ENCODE measurements around the gene SRPRA. TPM values are rescaled to one million over a fixed set of nuclear protein-coding genes. Genes with fewer than 3 reads are reported as not detected.
A peak's percentile ranks its signal among the peaks of the same experiment; 100 is the strongest.
"Not testable (repeated sequence)": the region's sequence is repeated elsewhere in the genome, so short reads cannot be mapped to it uniquely, and the experiment has no call there.

The SRPRA gene
- total RNA-seq, 4 donors from 2014 or later: 95.3 to 153 (median 125) TPM

DNA sequence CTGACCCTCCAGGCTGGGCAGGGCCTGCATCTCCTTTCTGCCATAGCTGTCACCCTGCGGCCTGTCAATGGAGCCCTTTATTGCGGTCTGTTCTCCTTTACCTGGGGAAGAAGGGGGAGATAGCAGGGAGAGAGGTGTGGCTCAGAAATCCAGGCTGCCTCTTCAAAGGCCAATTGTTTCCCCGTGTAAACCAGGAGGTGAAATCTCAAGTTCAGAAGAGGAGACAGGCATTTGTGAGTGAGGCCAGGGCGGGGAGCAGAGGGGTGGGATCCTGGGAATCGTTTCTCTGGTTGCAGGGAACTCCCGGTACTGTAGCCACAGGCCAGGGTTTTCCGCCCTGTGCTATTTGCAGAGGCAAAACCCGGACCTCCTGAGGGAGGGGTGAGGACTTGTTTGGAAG is 44.3 kb upstream of the SRPRA start:
- no peak for TF ChIP-seq POLR2A (IDR thresholded peaks at IDR 0.05)
- Histone ChIP-seq H3K27ac (no peak overlapping the region), H3K36me3 (no peaks in the 10 kb centered on the region), H3K4me1 (peaks cover 0 to 12% of the 10 kb centered on the region in 2 donors), H3K27me3 (no peaks in the 10 kb centered on the region), H3K4me3 (replicated peaks in 1 of 3) (no peak overlapping the region), H3K9me3 (no peaks in the 10 kb centered on the region)
- WGBS, 2 donors: 69 to 71% methylated on average over 8 of the region's 8 CpGs
- intact Hi-C loops (cut with DNase I): loop anchor here (5.0 kb wide), 1 partner anchor 164 kb away; no protein-coding TSS in a partner anchor
- DNase-seq: no peak

DNA sequence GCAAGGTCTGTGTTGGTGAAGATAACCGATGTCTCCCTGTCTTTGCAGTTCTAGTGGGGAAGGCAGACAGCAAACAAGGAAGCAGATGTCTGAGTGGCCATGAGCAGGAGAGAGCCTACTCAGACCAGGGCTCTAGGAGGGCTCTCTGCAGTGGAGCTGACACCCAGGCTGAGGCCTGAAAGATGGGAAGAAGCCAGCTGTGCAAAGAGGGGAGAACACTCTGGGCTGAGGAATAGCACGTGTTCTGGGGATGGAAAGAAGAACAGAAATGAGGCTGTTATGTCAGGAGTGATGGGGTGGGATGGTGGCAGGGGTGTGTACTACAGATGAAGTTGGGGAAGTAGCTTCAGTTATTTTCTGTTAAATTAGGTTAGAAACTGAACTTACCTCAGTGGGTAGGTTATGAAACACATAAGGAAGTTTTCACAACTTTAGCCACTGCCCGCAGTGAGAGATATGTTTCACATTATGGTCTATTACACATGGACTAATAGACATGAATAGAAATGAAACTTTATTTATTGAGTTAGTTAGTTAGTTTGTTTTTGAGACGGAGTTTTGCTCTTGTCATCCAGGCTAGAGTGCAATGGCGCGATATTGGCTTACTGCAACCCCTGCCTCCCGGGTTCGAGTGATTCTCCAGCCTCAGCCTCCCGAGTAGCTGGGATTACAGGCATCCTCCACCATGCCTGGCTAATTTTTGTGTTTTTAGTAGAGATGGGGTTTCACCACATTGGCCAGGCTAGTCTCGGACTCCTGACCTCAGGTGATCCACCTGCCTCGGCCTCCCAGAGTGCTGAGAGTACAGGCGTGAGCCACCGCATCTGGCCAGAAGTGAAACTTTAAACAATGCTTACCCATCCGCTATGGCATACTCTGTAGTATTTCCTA is 43.0 kb upstream of the SRPRA start:
- Histone ChIP-seq H3K9me3 (no peaks in the 10 kb centered on the region), H3K27ac (no peak overlapping the region), H3K4me1 (peaks cover 0 to 3% of the 10 kb centered on the region in 2 donors), H3K36me3 (no peaks in the 10 kb centered on the region), H3K27me3 (no peaks in the 10 kb centered on the region), H3K4me3 (replicated peaks in 1 of 3) (no peak overlapping the region)
- TF ChIP-seq POLR2A (IDR thresholded peaks at IDR 0.05): no peak
- TF ChIP-seq, protein P1, sequence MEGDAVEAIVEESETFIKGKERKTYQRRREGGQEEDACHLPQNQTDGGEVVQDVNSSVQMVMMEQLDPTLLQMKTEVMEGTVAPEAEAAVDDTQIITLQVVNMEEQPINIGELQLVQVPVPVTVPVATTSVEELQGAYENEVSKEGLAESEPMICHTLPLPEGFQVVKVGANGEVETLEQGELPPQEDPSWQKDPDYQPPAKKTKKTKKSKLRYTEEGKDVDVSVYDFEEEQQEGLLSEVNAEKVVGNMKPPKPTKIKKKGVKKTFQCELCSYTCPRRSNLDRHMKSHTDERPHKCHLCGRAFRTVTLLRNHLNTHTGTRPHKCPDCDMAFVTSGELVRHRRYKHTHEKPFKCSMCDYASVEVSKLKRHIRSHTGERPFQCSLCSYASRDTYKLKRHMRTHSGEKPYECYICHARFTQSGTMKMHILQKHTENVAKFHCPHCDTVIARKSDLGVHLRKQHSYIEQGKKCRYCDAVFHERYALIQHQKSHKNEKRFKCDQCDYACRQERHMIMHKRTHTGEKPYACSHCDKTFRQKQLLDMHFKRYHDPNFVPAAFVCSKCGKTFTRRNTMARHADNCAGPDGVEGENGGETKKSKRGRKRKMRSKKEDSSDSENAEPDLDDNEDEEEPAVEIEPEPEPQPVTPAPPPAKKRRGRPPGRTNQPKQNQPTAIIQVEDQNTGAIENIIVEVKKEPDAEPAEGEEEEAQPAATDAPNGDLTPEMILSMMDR (IDR thresholded peaks at IDR 0.05): no peak
- DNase-seq: no peak
- WGBS, 2 donors: 93% methylated on average over 14 of the region's 14 CpGs
- intact Hi-C loops (cut with DNase I): loop anchor here (5.0 kb wide), 1 partner anchor 166 kb away; no protein-coding TSS in a partner anchor

DNA sequence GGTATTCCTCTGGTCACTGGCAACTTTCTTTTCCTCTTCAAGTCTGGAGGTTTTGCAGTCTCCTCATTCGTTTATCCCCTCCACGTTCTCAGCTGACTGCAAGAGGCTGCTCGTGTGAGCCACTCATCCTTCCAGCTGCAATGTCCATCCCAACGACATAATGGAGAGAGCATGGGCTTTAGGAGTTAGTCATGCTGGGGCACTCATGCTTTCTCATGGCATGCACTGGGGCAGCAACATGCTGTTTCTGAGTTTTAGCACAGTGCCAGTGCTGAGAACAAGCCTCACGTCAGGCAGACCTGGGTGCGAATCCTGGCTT is 42.3 kb upstream of the SRPRA start:
- DNase-seq: no peak
- no peak overlapping the region for H3K27ac ChIP-seq
- H3K4me1 ChIP-seq: peaks cover 0 to 3% of the 10 kb centered on the region in 2 donors
- H3K4me3 ChIP-seq (replicated peaks in 1 of 3): no peak overlapping the region
- H3K36me3 ChIP-seq: no peaks in the 10 kb centered on the region
- WGBS, 2 donors: 79 to 86% methylated on average over 6 of the region's 6 CpGs
- TF ChIP-seq, protein P1 (IDR thresholded peaks at IDR 0.05): no peak
- TF ChIP-seq POLR2A (IDR thresholded peaks at IDR 0.05): no peak
- no peaks in the 10 kb centered on the region for H3K9me3 ChIP-seq
- H3K27me3 ChIP-seq: no peaks in the 10 kb centered on the region
- intact Hi-C loops (cut with DNase I): loop anchor here (5.0 kb wide), 1 partner anchor 166 kb away; no protein-coding TSS in a partner anchor

DNA sequence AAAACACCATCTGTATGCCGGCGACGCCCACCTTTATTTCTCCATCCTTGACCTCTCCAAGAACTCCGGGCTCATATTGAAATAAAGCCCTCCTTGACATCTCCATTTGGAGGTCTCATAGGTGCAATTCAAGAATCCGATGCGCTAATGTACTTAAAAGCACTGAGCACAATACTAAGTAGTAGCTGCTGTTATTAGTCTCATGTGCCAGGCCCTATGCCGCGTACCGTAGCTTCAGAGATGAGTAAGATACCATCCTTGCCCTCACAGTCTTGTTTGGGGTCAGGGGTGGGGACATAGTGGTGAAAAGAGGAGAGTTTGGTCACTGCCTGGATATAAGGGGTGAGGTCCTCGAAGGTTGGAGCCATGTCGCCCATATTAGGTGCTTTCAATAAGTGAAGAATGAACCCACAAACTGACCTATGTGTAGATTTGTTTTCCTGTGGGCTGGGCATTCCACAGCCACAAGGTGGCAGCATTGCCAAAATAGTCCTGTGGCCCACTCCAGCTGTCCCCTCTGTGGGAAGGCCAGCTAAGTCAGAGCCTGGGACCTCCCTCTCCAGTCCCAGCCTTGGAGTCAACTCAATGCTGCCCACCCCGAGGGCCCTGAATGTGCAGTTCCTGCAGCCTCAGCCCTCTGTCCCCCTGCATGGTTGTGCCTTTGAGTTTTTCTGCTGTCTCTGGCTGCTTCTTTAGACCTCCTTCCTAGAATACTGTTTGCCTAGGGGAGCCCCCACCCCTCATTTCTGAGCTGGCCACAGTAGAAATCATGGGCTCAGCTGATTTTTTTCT is 41.7 kb upstream of the SRPRA start:
- no peak for TF ChIP-seq POLR2A (IDR thresholded peaks at IDR 0.05)
- TF ChIP-seq, protein P1 (IDR thresholded peaks at IDR 0.05): peak; percentile 70 to 84 (median 80)
- no peak overlapping the region for H3K4me3 ChIP-seq (replicated peaks in 1 of 3)
- no peaks in the 10 kb centered on the region for H3K27me3 ChIP-seq
- no peak overlapping the region for H3K27ac ChIP-seq
- no peaks in the 10 kb centered on the region for H3K9me3 ChIP-seq
- peak; percentile 67 to 71 for DNase-seq
- H3K4me1 ChIP-seq: peaks cover 0 to 3% of the 10 kb centered on the region in 2 donors
- no peaks in the 10 kb centered on the region for H3K36me3 ChIP-seq
- WGBS, 2 donors: 72 to 77% methylated on average over 12 of the region's 12 CpGs
- intact Hi-C loops (cut with DNase I): loop anchor here (5.0 kb wide), 1 partner anchor 167 kb away; no protein-coding TSS in a partner anchor

DNA sequence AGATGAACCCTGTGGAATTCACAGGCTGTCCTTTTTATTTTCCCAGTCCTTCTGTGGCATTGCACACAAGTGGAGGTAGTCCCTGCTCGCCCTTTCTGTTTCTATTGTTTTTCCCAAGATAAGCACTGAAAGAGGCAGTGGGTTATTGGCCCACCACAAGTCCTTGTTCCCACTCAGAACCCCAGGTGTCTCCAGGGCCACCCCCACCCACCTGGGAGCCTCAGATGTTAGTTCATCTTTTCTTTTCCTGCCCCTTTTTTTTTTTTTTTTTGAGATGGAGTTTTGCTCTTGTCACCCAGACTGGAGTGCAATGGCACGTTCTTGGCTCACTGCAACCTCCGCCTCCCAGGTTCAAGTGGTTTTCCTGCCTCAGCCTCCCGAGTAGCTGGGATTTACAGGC is 40.1 kb upstream of the SRPRA start:
- H3K4me1 ChIP-seq; H3K36me3 ChIP-seq; H3K27me3 ChIP-seq; intact Hi-C loops (cut with DNase I); H3K4me3 ChIP-seq (replicated peaks in 1 of 3); H3K27ac ChIP-seq; DNase-seq; H3K9me3 ChIP-seq: not testable (repeated sequence)
- 95 to 96% methylated on average over 4 of the region's 4 CpGs for WGBS, 2 donors

All from thyroid gland (tissue), 4 donors.